Measurements from ENCODE around the gene PAPPA. TPM values are rescaled to one million over a fixed set of nuclear protein-coding genes. Genes with fewer than 3 reads are reported as not detected.

The PAPPA gene
- total and polyA plus RNA-seq, 7 experiments from 2014 or later = 0.07 to 0.64 (median 0.48) TPM; not detected in 4

GRCh38 chr9:116451500-116452115, 298.0 kb downstream of the PAPPA start:
- Histone ChIP-seq H3K4me3 (ENCODE audit: low read length) (no peak overlapping the region), H3K27me3 (ENCODE audit: control insufficient read depth in 2 of 2, insufficient read depth in 2 of 2, low read length in 2 of 2) (no peaks in the 10 kb centered on the region), H3K36me3 (ENCODE audit: control insufficient read depth in 2 of 3, insufficient read depth in 3 of 3, low read length in 3 of 3) (no peaks in the 10 kb centered on the region), H3K9me3 (ENCODE audit: control insufficient read depth in 2 of 3, low read length in 3 of 3) (no peaks in the 10 kb centered on the region), H3K4me1 (ENCODE audit: control insufficient read depth in 2 of 2, insufficient read depth in 2 of 2, low read length in 2 of 2) (no peaks in the 10 kb centered on the region), H3K27ac (ENCODE audit: low read depth, low read length) (no peak overlapping the region)
- no peak for DNase-seq
- CTCF ChIA-PET = no interaction called here
- Mint-ChIP-seq H3K27me3 (no peaks in the 10 kb centered on the region), H3K27ac (no peak overlapping the region), H3K9me3 (peaks cover 1 to 10% (median 8%) of the 10 kb centered on the region in 11 donors), H3K4me3 (no peak overlapping the region), H3K4me1 (no peaks in the 10 kb centered on the region), H3K36me3 (peaks cover 0 to 19% (median 13%) of the 10 kb centered on the region in 5 donors)
- POLR2A ChIA-PET = no interaction called here
- intact Hi-C loops (cut with micrococcal nuclease) = no loop called here
- ATAC-seq = no peak
